ENCODE data around the gene CIRBP.

Gene CIRBP

DNA sequence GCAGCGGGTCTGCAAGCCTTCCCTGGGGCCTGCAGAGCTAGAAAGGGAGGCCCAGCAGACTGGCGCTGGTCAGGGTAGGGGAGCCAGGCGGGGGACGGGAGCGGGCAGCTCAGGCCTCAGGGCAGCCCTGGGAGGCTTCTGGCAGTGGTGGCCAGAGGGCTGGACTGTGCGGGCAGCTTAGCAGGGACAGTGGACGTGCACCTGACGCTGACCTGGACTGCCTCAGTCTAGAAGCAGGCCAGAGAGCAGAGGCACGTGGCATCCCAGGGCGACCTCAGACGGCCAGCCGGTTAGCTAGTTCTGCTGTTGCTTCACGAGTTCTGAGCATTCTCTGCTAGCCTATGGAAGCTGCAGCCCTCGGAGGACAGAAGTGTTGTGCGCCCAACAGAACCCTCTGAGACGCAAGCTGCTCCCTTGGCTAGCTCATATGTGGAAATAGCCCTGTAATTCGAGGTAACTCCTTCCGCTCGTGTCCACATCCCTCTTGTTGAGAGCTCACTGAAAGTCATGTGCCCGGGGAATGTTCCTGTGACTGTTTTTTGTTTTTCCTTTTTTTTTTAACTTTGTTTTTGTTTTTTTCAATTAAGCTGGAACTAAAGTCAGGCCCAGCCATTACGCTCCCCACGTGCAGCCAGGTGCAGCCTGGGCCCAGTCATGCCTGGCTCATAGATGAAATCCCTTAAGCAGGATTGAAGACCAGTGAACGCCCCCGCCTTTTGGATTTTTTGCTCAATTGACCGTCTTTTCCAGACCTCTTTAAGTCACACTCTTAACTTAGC, 4.3 kb downstream of the CIRBP start:
- TF ChIP-seq, protein P1, sequence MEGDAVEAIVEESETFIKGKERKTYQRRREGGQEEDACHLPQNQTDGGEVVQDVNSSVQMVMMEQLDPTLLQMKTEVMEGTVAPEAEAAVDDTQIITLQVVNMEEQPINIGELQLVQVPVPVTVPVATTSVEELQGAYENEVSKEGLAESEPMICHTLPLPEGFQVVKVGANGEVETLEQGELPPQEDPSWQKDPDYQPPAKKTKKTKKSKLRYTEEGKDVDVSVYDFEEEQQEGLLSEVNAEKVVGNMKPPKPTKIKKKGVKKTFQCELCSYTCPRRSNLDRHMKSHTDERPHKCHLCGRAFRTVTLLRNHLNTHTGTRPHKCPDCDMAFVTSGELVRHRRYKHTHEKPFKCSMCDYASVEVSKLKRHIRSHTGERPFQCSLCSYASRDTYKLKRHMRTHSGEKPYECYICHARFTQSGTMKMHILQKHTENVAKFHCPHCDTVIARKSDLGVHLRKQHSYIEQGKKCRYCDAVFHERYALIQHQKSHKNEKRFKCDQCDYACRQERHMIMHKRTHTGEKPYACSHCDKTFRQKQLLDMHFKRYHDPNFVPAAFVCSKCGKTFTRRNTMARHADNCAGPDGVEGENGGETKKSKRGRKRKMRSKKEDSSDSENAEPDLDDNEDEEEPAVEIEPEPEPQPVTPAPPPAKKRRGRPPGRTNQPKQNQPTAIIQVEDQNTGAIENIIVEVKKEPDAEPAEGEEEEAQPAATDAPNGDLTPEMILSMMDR (IDR thresholded peaks at IDR 0.05; ENCODE audit: control insufficient read depth, insufficient read depth, low read depth, low read length, missing control alignments): no peak
- DNase-seq (ENCODE audit: low read depth): no peak
- H3K4me3 ChIP-seq (ENCODE audit: control insufficient read depth, low read depth, low read length): no peak overlapping the region

DNA sequence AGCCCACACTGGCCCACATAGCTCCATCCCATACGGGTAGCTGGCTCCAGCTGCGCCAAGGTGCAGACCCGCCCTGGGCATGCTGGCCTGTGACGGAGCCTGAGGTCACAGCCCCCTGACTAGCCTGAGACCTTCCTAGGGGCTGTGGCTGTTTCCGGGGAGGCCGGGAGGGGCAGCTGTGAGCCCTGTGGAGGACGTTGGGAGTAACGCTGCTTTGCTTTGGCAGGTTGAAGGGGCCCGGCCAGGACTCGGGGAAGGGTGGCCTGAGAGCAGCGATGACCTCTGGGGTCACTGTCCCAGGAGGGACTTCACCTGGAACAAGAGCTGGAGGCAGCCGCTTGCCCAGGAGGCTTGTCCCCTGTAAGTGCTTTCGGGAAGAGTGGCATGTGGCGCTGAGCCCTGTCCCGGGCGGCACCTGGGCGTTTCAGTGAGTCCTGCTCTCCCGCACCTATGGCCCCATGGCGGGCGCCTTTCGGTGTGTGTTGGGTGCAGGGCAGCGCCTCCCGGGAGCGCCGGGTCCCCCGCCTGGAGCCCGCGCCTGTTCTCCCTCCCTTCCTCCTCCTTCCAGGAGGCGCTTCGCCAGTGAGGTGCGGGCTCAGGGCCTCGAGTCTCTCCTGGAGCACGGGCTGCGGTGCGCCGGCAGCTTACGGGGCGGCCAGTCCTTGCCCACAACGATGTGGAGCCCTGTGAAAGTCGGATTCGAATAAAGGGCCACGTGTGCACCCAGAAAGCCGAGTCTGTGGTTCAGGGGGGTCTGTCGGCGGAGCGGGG, 5.1 kb downstream of the CIRBP start:
- H3K4me3 ChIP-seq (ENCODE audit: control insufficient read depth, low read depth, low read length): peak overlapping the region; percentile 38
- DNase-seq (ENCODE audit: low read depth): no peak
- TF ChIP-seq, protein P1 (IDR thresholded peaks at IDR 0.05; ENCODE audit: control insufficient read depth, insufficient read depth, low read depth, low read length, missing control alignments): no peak

DNA sequence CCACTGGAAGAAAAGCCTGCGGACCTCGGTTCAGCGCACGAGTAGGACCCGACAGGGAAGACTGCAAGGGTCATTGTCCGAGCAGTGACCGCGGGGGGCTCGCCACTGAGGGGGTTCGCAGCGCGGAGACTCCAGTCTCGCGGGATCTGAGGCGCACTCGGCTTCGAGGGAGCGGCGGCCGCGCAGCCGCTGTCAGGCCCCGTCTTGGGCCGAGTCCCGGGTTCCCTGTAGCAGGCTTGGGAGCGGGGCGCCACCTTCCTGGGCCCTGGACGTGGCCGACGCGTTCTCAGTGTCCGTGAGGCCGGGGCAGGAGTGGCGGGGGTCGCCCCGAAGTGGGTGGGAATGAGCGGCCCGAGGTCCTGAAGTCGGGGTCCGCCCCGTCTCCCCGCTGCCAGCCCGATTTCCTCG, 5.7 kb downstream of the CIRBP start:
- TF ChIP-seq, protein P1 (IDR thresholded peaks at IDR 0.05; ENCODE audit: control insufficient read depth, insufficient read depth, low read depth, low read length, missing control alignments): no peak
- peak overlapping the region; percentile 38 for H3K4me3 ChIP-seq (ENCODE audit: control insufficient read depth, low read depth, low read length)
- no peak for DNase-seq (ENCODE audit: low read depth)

DNA sequence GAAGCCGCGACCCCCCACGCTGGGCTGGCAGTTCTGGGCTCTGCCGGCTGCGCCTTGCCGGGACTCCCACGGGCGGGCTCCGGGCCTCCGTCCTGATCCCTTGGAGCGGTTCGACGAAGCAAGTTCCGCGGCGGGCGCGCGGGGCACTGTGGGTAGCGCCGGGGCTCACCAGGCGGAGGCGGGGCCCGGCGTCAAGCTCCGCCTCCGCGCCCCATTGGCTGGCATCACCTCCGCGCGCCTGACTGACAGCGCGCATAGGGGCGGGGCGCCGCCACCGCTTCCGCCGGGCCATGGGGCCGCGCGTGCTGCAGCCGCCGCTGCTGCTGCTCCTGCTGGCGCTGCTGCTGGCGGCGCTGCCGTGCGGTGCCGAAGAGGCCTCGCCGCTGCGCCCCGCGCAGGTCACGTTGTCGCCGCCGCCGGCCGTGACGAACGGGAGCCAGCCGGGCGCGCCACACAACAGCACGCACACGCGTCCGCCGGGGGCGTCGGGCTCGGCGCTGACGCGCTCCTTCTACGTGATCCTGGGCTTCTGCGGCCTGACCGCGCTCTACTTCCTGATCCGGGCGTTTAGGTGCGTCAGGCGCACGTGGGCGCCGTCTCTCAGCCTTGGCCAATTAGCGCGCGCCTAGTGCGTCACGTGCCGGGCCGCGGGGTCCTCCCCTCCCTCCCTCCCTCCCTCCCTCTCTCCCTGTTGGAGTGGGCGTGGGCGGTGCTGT, 6.3 kb downstream of the CIRBP start, which contains the start of gene FAM174C:
Gene FAM174C (plus strand): TSS at position 271 of the 716 bp plus-strand sequence. CDS start 20 bp downstream, at position 291.
- TF ChIP-seq, protein P1 (IDR thresholded peaks at IDR 0.05; ENCODE audit: control insufficient read depth, insufficient read depth, low read depth, low read length, missing control alignments): no peak

DNA sequence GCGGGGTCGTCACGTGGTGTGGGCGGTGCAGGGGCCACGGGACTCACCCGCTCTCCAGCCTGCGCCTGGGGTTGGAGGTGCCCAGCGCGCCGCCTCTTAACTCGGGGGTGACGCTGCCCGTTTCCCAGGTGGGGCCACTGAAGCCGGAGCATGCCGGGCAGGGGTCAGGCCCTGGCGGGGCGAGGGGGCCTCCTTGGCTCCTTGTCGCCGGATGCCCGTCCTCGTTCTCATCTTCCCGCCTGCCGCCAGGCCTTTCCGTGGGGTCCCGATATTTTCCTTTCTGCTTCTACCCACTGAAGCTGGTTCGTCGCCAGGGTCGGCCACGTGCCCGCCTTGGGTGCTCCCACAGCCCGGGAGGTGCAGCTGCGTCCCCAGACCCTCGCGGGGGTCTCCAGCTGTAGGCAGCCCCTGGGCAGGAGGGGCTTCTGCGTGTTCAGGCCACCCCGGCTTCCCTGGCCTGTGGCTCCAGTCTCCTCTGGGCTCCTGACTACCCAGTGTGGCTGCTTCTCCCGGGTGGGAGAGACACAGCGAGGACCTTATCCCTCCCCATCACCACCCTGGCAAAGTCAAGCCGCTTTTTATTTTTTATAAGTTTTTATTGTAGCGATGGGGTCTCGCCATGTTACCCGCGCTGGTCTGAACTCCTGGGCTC, 7.0 kb downstream of the CIRBP start:
- TF ChIP-seq, protein P1 (IDR thresholded peaks at IDR 0.05; ENCODE audit: control insufficient read depth, insufficient read depth, low read depth, low read length, missing control alignments): no peak
- no peak for DNase-seq (ENCODE audit: low read depth)
- peak overlapping the region; percentile 65 for H3K4me3 ChIP-seq (ENCODE audit: control insufficient read depth, low read depth, low read length)

More for the DNA sequence above, 6.3 kb downstream of the CIRBP start, which contains the start of gene FAM174C:
- peak; percentile 83 for DNase-seq (ENCODE audit: low read depth)
- peak within 1 kb of the TSS; percentile 65 for H3K4me3 ChIP-seq (ENCODE audit: control insufficient read depth, low read depth, low read length)

DNA sequence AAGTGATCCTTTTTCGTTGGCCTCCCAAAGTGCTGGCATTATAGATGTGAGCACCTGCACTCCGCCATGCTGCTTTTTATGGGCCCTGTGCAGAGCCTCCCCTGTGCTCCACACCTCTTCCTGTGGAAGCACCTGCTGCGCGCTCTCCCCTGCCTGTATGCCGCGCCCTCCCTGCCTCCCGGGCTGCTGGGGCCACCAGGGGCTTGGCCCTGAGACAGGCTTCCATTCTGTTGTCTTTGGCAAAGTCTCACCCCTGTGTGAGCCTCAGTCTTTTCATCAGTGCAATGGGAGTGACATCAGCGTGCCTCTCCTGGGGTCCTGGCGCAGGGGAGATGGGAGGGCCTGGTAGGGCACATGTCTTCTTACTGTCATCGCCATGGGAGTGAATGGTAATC, 7.5 kb downstream of the CIRBP start:
- TF ChIP-seq, protein P1 (IDR thresholded peaks at IDR 0.05; ENCODE audit: control insufficient read depth, insufficient read depth, low read depth, low read length, missing control alignments): no peak
- no peak for DNase-seq (ENCODE audit: low read depth)
- peak overlapping the region; percentile 65 for H3K4me3 ChIP-seq (ENCODE audit: control insufficient read depth, low read depth, low read length)
